ENCODE results near the gene TUBA3E. TPM values are rescaled to one million over a fixed set of nuclear protein-coding genes. Genes with fewer than 3 reads are reported as not detected.
"Not testable (repeated sequence)": the region's sequence is repeated elsewhere in the genome, so short reads cannot be mapped to it uniquely, and the experiment has no call there.

The TUBA3E gene
- total RNA-seq, 1 donor from 2014 or later: not detected

- DNase-seq (ENCODE audit: low spot score): no peak
Observed at GRCh38 chr2:130162968-130163367, 35.3 kb downstream of the TUBA3E start.

- DNase-seq (ENCODE audit: low spot score): not testable (repeated sequence)
Observed at GRCh38 chr2:130162486-130162885, 35.8 kb downstream of the TUBA3E start.

- DNase-seq (ENCODE audit: low spot score): not testable (repeated sequence)
Observed at GRCh38 chr2:130160838-130161705, 37.2 kb downstream of the TUBA3E start.

GRCh38 chr2:130160131-130160530 is 38.1 kb downstream of the TUBA3E start:
- no peak for DNase-seq (ENCODE audit: low spot score)

- DNase-seq (ENCODE audit: low spot score): not testable (repeated sequence)
Observed at GRCh38 chr2:130159376-130159775, 38.9 kb downstream of the TUBA3E start.

- no peak for DNase-seq (ENCODE audit: low spot score)
Observed at GRCh38 chr2:130158631-130159030, 39.6 kb downstream of the TUBA3E start.

- DNase-seq (ENCODE audit: low spot score): not testable (repeated sequence)
Observed at GRCh38 chr2:130157825-130158514, 40.3 kb downstream of the TUBA3E start.

GRCh38 chr2:130157354-130157753 is 40.9 kb downstream of the TUBA3E start:
- DNase-seq (ENCODE audit: low spot score): not testable (repeated sequence)

GRCh38 chr2:130156624-130157004 is 41.6 kb downstream of the TUBA3E start:
- no peak for DNase-seq (ENCODE audit: low spot score)

GRCh38 chr2:130155956-130156623 is 42.1 kb downstream of the TUBA3E start:
- DNase-seq (ENCODE audit: low spot score): not testable (repeated sequence)

GRCh38 chr2:130154773-130155765 is 43.2 kb downstream of the TUBA3E start:
- DNase-seq (ENCODE audit: low spot score): no peak

- DNase-seq (ENCODE audit: low spot score): not testable (repeated sequence)
Observed at GRCh38 chr2:130154423-130154770, 43.8 kb downstream of the TUBA3E start.

GRCh38 chr2:130153721-130154422 is 44.4 kb downstream of the TUBA3E start:
- not testable (repeated sequence) for DNase-seq (ENCODE audit: low spot score)

- no peak for DNase-seq (ENCODE audit: low spot score)
Observed at GRCh38 chr2:130152816-130153595, 45.2 kb downstream of the TUBA3E start.

- DNase-seq (ENCODE audit: low spot score): not testable (repeated sequence)
Observed at GRCh38 chr2:130152136-130152815, 46.0 kb downstream of the TUBA3E start.

GRCh38 chr2:130151145-130151512 is 47.1 kb downstream of the TUBA3E start:
- DNase-seq (ENCODE audit: low spot score): peak; percentile 37

GRCh38 chr2:130150181-130151144 is 47.8 kb downstream of the TUBA3E start:
- peak; percentile 89 for DNase-seq (ENCODE audit: low spot score)

Data from mesenteric fat pad (tissue), 1 donor.